Dermis microvascular lymphatic vessel endothelial cell (primary cell): ENCODE results near the gene TBC1D7. TPM values are rescaled to one million over a fixed set of nuclear protein-coding genes. Genes with fewer than 3 reads are reported as not detected.
A peak's percentile ranks its signal among the peaks of the same experiment; 100 is the strongest.

Source experiments
- DNase-seq, 2 donors: peaks; one replicate each; pipeline versions ENCODE4 v3.0.0 to v3.0.0-alpha.2; 2010; ENCODE audit warnings: low read depth in 2 of 2
- total RNA-seq: library from RNA; depleted of rRNA; stranded (reverse); fragments of >200 nt; gene quantifications from 2 replicates; pipeline ENCODE4 v1.2.1, GENCODE V29; 2014

Gene TBC1D7
- total RNA-seq: 13.7 and 14.3 TPM in 2 replicates

DNA sequence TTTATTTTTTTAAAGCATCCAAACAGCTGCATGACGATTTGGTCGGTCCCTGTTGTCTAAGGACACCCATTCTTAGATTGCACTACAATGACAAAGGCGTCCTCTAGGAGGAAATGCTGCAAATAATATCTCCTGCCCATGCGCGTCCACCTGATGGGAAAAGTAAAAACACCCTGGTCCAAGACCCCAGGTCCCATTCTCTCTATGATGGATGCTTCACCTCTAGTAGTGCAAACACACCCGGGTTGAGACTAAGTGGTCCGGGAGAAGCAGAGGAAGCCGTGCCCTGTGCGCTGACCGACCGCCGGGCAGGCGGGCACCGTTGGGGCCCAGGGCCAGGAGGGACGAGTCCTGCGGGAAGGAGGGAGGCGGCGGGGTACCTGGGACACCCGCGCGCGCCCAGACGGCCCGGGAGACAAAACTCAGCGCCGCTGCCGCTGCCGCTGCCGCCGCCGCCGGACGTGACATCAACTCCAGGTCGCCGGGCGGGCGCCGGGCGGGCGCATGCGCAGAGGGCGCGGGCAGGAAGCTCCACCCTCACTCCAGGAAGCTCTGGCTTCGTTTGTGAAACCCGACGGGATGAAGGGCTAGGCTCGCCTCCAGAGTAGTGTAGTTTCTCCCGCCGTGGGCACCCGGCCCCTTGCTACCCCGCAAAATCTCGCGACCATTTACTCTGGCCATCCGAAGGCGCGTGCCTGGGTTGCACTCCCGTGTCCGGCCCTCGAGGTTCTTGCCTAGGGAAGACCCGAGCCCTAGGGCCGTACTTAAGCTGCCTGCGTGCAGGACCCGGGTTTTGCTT is at the start of gene TBC1D7:
TBC1D7 (minus strand) TSS at position 462 of the 799 bp plus-strand sequence. CDS start 1,639 bp downstream, outside the sequence.
- DNase-seq: peak; percentile 74 to 93

GRCh38 chr6:13377054-13377758 is 48.9 kb upstream of the TBC1D7 start:
- DNase-seq: no peak

GRCh38 chr6:13375360-13375878 is 47.1 kb upstream of the TBC1D7 start:
- peak in 1 of 2 donors; percentile 44 for DNase-seq

- no peak for DNase-seq
These were observed 45.6 kb upstream of the TBC1D7 start for GRCh38 chr6:13373919-13374318.

- DNase-seq: peak; percentile 16 to 66
These were observed 45.1 kb upstream of the TBC1D7 start for GRCh38 chr6:13373488-13373886.

- peak in 1 of 2 donors; percentile 11 for DNase-seq
These were observed 44.6 kb upstream of the TBC1D7 start for GRCh38 chr6:13372688-13373487.

- DNase-seq: no peak
These were observed 43.7 kb upstream of the TBC1D7 start for GRCh38 chr6:13372076-13372475.

DNA sequence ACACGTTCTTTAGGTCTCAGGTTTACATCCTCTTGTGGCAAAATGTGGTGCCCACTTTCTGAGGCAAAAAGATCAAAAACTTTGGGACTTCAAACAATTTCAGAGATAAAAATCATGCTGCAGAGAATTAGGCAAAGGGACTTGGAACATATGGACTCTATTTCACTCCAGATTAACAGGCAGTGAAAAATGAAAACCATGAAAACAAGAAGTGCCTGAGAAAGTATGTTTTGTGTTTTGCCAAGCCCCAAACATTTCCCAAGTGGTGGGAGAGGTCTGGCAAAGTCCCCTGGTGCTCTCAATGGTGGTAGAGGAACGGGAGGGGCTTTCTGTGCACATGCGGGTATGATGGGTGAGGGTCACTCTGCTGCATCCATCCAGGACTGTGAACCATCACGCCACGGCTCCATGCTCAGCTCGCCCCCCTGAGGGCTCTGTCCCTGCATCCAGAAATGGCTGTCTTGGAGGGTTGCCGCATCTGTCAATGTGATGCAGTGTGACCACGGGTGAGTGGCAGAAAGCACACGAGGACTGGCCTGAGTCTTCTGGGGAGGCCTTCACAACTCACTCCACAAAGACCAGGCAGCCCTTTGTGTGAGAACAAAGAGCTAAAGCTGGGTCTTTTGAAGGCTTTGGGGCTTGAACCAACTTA is 43.2 kb upstream of the TBC1D7 start:
- DNase-seq: no peak

DNA sequence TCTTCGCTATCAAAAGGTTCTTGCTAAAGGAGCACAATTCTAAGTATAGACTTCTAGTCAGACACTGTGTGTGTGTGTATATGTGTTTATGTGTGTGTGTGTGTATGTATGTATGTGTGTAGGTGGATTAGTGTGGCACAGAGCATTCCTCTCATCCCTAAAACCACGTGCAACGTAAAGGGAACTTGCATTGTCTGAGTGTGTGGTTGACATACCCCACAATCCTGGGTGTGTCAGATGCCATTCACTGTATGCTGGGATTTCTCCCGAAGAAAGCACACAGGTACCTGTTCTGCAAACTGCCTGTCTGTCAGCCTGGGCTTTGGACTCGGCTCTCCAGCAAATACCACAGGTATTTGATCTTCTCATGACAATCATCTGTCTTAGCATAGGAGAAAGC is 42.3 kb upstream of the TBC1D7 start:
- DNase-seq: no peak

GRCh38 chr6:13369591-13369990 is 41.3 kb upstream of the TBC1D7 start:
- DNase-seq: no peak

GRCh38 chr6:13368731-13369115 is 40.4 kb upstream of the TBC1D7 start:
- no peak for DNase-seq

GRCh38 chr6:13368079-13368730 is 39.9 kb upstream of the TBC1D7 start:
- DNase-seq: no peak

GRCh38 chr6:13367396-13367795 is 39.1 kb upstream of the TBC1D7 start:
- DNase-seq: peak in 1 of 2 donors; percentile 41

DNA sequence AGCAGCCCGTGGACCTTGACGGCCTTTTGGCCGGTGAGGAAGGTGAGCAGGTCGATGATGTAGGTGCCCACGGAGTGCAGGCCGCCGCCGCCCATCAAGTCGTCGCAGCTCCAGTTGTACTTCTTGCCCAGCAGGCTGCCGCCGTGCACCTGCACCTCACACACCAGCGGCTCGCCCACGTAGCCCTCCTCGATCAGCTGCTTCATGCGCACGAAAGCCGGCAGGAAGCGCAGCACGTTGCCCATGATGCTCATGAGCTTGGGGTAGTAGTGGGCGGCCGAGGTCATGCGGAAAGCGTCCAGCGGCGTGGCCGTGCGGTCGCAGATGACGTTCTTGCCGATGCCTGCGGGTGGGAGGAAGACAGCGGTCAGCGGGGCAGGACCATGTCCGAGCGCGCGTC is 37.0 kb upstream of the TBC1D7 start:
- DNase-seq: no peak

GRCh38 chr6:13364842-13365241 is 36.5 kb upstream of the TBC1D7 start:
- no peak for DNase-seq

- no peak for DNase-seq
These were observed 34.1 kb upstream of the TBC1D7 start for GRCh38 chr6:13362412-13362811.

DNA sequence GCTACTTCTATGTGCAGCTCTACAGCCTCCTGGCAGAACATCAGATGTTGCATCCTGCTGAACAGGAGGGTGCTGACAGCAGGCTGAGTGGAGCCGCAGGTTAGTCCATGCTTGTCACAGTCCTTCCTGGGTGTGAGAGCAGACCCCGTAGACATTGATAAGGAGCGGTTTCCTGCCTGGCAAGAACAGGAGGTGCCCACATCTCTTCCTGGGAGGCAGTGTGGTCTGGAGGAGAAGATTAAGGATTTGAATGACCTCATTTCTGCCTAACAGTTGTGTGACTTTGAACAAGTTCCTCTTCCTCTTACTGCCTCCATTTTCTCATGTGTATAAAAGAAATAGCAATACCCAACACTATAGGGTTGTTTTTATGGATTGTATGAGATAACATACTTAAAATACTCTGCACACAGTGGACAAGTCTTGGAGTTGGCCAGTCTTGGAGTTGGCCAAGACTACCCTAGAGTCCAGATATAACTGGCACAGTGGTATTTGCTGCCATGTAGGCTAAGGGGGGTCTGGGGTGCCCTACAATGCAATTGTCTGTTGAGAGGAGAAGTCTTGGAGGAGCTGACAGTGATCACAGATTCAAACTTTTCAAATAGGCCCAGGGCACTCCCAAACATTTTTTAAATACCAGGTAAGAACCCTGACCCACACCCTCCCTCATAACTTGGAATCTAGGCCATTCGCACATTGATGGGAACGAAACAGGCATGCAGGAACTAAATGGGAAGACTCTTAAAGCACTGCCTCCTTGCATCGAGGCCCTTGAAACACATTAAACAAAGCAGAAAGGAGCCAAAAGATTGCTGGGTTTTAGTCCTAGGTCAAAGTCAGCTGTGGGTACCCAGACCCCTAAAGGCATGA is 32.6 kb upstream of the TBC1D7 start:
- no peak for DNase-seq

DNA sequence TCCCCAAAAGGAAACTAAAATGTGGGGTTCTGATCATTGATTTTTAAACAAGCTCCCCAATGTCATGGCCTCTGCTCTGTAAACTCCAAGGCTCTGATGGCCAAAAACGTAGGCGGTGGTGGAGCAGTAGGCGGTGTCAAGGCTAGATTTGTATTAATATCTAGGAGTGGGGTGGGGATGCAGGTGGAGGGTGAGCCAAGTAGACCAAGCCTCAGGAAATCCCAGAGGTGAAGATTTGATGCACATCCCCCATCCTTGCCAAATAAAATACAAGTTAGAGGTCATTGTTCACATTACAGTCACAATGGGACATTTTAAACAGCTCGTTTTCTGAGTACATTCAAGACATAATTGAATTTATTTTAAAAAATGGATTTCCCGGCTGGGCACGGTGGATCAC is 30.9 kb upstream of the TBC1D7 start:
- DNase-seq: no peak

DNA sequence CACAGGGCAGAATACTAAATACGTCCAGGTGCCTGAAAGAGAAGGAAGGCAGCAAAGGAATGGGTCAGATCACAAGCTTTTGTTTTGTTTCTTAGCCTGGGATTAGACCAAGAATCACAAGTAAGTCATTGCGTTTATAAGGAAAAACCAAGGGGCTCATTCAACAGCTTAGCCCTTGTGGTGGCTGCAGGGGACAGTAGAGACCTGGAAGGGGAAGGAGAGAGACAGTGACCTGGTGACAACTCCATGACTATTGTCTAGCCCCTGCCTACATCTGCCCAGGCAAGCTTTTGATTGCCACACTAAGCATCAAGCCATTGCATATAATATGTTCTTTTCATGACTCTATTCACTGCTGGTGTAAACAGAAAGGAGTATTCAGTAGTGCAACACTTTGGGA is 30.2 kb upstream of the TBC1D7 start:
- no peak for DNase-seq
